ENCODE data around the gene TSPEAR. TPM values are rescaled to one million over a fixed set of nuclear protein-coding genes. Genes with fewer than 3 reads are reported as not detected.

Gene TSPEAR
- total and polyA plus RNA-seq, 11 donors = 0.01 to 2.6 (median 0.71) TPM; not detected in 2

DNA sequence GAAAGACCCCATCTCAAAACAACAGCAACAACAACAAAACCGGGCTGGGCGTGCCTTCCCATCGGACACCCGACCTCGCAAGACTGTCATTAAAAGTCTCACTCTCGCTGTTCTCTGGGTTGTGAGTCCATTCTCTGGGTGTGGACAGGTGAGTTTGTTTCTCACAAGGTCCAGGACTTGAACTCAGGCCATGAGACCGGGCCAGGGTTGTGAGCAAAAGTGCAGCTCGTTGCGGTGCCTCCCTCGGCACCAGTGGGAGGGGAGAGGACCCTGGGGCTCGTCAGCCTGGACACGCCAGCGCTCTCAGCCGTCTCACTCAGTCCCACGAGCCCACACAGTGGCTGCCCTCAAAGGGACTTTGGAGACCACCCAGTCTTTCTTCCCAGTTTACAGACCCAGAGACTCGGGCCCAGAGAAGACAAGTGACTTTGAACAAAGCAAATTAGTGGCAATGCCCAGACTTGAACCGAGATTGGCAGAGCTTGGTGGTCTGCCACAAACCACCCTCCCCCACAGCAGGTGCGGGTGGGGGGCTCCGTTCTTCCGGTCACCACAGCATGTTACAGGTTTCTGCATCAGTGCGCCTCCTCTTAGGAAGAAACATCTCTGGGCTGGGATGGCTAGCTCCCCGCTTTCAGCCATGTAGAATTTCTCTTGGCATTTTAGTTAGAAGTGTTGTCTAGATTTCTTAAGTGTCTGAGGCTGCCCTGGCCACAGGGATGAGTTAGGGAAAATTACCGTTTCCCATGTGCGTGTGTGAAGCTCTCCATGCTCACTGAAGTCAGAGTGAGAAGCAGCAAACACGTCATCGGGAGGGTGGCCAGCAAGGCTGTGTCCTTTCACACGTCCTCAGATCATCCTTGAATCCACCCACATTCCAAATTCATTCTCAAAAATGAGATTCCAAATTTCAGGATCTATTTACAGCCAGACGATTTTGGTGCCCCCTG is 227.8 kb downstream of the TSPEAR start:
- 73 to 84% (median 80%) methylated on average over 13 to 28 of the region's 28 CpGs for WGBS, 4 donors
- ATAC-seq = no peak
- H3K27ac ChIP-seq = no peak overlapping the region
- no peak overlapping the region for H3K4me3 ChIP-seq
- peaks cover 0 to 20% (median 0%) of the 10 kb centered on the region in 9 donors for H3K27me3 ChIP-seq
- no peaks in the 10 kb centered on the region for H3K9me3 ChIP-seq
- peaks cover 0 to 6% (median under 1%) of the 10 kb centered on the region in 12 donors for H3K4me1 ChIP-seq
- DNase-seq = no peak
- intact Hi-C loops (cut with DNase I) = loop anchor here in 1 of 10 donors (5.0 kb wide), 1 partner anchor 186 kb away; no protein-coding TSS in a partner anchor
- no peak for TF ChIP-seq POLR2A (IDR thresholded peaks at IDR 0.05)
- TF ChIP-seq, protein P1, sequence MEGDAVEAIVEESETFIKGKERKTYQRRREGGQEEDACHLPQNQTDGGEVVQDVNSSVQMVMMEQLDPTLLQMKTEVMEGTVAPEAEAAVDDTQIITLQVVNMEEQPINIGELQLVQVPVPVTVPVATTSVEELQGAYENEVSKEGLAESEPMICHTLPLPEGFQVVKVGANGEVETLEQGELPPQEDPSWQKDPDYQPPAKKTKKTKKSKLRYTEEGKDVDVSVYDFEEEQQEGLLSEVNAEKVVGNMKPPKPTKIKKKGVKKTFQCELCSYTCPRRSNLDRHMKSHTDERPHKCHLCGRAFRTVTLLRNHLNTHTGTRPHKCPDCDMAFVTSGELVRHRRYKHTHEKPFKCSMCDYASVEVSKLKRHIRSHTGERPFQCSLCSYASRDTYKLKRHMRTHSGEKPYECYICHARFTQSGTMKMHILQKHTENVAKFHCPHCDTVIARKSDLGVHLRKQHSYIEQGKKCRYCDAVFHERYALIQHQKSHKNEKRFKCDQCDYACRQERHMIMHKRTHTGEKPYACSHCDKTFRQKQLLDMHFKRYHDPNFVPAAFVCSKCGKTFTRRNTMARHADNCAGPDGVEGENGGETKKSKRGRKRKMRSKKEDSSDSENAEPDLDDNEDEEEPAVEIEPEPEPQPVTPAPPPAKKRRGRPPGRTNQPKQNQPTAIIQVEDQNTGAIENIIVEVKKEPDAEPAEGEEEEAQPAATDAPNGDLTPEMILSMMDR (IDR thresholded peaks at IDR 0.05) = no peak
- no peaks in the 10 kb centered on the region for H3K36me3 ChIP-seq

DNA sequence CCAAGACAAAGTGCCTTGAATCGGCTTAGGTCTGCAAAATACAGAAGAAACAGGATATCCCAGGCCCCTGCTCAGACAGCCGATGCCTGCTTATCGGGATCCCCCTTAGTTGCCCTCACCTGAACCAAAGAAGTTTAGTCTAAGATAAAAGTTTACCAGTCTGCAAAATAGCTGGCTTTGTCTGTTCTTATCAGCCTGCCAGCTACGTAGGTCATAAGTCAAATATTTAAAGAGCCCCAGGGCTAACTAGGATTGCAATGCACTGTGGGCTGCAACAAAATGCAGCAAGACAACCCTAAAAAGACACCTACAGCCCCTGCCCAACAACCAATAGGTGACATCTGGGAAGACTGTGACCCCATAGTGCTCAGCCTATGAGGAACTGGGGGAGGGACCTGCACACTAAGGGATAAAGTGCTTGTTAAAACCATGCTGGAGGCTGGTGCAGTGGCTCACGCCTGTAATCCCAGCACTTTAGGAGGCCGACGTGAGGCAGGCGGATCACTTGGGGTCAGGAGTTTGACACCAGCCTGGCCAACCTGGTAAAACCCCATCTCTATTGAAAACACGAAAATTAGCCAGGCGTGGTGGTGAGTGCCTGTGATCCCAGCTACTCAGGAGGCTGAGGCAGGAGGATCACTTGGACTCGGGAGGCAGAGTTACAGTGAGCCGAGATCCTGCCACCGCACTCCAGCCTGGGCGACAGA is 228.6 kb downstream of the TSPEAR start:
- DNase-seq (no peak), ATAC-seq (no peak)
- no peak overlapping the region for H3K4me3 ChIP-seq
- H3K9me3 ChIP-seq = no peaks in the 10 kb centered on the region
- TF ChIP-seq, protein P1 (IDR thresholded peaks at IDR 0.05) = no peak
- no peak for TF ChIP-seq POLR2A (IDR thresholded peaks at IDR 0.05)
- H3K27ac ChIP-seq = no peak overlapping the region
- no peaks in the 10 kb centered on the region for H3K36me3 ChIP-seq
- intact Hi-C loops (cut with DNase I) = loop anchor here in 1 of 10 donors (5.0 kb wide), 1 partner anchor 185 kb away; no protein-coding TSS in a partner anchor
- peaks cover 0 to 20% (median 0%) of the 10 kb centered on the region in 9 donors for H3K27me3 ChIP-seq
- WGBS, 4 donors = 60 to 81% (median 78%) methylated on average over 5 to 14 of the region's 14 CpGs
- H3K4me1 ChIP-seq = peaks cover 0 to 14% (median 3%) of the 10 kb centered on the region in 12 donors

DNA sequence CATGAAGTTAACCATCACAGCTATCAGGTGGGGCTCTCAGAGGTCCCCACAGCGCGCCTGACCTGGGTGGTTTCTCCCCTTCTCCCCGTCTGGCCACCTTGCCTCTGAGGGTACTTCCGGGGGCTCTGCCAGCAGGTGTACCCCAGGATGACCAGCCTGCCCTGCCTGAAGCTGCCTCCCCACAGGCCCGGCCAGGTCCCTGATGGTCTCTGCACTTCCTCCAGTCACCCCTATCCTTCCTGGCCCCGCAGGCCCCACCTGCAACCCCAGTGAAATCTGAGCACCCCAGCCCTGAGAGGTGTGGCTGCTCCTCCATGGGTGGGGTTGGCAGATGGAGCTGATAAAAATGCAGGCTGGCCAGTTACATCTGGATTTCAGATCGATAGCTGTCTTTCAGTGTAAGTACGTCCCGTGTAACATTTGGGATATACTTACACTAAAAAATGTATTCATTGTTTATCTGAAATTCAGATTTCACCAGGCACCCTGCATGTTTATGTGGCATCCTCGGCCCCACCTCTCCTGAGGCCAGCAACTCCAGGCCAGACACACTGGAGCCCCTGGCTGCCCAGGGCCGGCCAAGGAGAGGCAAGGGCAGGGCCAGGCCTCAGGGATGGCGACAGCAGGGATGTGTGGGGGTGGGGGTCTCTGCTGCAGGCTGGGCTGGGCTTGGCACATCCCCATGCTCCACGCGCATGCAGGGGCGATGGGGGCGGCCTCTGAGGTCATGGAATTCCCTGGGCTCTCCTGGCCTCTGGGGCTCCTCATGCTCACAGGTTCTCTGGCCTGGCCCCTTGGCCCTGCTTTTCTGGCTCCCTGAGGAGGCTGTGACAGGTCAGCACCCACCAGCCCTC is 230.9 kb downstream of the TSPEAR start:
- intact Hi-C loops (cut with DNase I) = loop anchor here in 1 of 10 donors (5.0 kb wide), 1 partner anchor 183 kb away; no protein-coding TSS in a partner anchor
- Histone ChIP-seq H3K9me3 (no peaks in the 10 kb centered on the region), H3K27ac (no peak overlapping the region), H3K4me1 (peaks cover 0 to 17% (median 3%) of the 10 kb centered on the region in 12 donors), H3K36me3 (no peaks in the 10 kb centered on the region), H3K27me3 (peaks cover 0 to 10% (median 0%) of the 10 kb centered on the region in 9 donors), H3K4me3 (no peak overlapping the region)
- TF ChIP-seq POLR2A (IDR thresholded peaks at IDR 0.05) = no peak
- TF ChIP-seq, protein P1 (IDR thresholded peaks at IDR 0.05) = no peak
- ATAC-seq = no peak
- 74 to 85% (median 79%) methylated on average over 14 to 16 of the region's 16 CpGs for WGBS, 4 donors
- no peak for DNase-seq
